T-helper 1 cell treated with Interleukin-12 subunit alpha and Interleukin-12 subunit beta and Interleukin-4 antibody, amounts not matched to agents 30 ng/mL and 1 ng/mL, for 36 hours (primary cell): ENCODE measurements around the gene ATF7IP. TPM values are rescaled to one million over a fixed set of nuclear protein-coding genes. Genes with fewer than 3 reads are reported as not detected.

Experiments
- intact Hi-C: fragments of 100-400 bp; cut with micrococcal nuclease; formaldehyde crosslinking; loops from one replicate; pipeline ENCODE4 v1.15.1; 2024
- total RNA-seq: library from RNA; stranded (reverse); gene quantifications from 2 replicates; pipeline ENCODE4 v1.2.3, GENCODE V29; 2022

ATF7IP gene
- total RNA-seq, 1 donor from 2014 or later: 105 TPM

GRCh38 chr12:14408208-14408607 lies 42.7 kb downstream of the ATF7IP start:
- intact Hi-C loops: loop anchor here (1.0 kb wide), 2 partner anchors 8 kb away; no protein-coding TSS in a partner anchor

- intact Hi-C loops: no loop called here
Measured at GRCh38 chr12:14410177-14410576, 44.7 kb downstream of the ATF7IP start.

GRCh38 chr12:14410841-14411569 lies 45.5 kb downstream of the ATF7IP start:
- intact Hi-C loops: no loop called here

- intact Hi-C loops: loop anchor here (1.0 to 5.0 kb wide), 7 partner anchors 8 to 1416 kb away; partner anchors contain the start of genes ATF7IP and HEBP1
Measured at GRCh38 chr12:14416658-14417057, 51.2 kb downstream of the ATF7IP start.

- intact Hi-C loops: loop anchor here (1.0 to 5.0 kb wide), 7 partner anchors 37 to 1417 kb away; partner anchors contain the start of genes ATF7IP and HEBP1
Measured at GRCh38 chr12:14417715-14418114, 52.2 kb downstream of the ATF7IP start.

GRCh38 chr12:14418451-14418890 lies 53.0 kb downstream of the ATF7IP start:
- intact Hi-C loops: loop anchor here (1.0 to 5.0 kb wide), 4 partner anchors 162 to 299 kb away; no protein-coding TSS in a partner anchor

- intact Hi-C loops: no loop called here
Measured at GRCh38 chr12:14422516-14423230, 57.2 kb downstream of the ATF7IP start.

- intact Hi-C loops: no loop called here
Measured at GRCh38 chr12:14424545-14424944, 59.1 kb downstream of the ATF7IP start.

- intact Hi-C loops: no loop called here
Measured at GRCh38 chr12:14426792-14427191, 61.3 kb downstream of the ATF7IP start.

- intact Hi-C loops: no loop called here
Measured at GRCh38 chr12:14427929-14428328, 62.4 kb downstream of the ATF7IP start.

- intact Hi-C loops: no loop called here
Measured at GRCh38 chr12:14430394-14430986, 65.0 kb downstream of the ATF7IP start.

- intact Hi-C loops: no loop called here
Measured at GRCh38 chr12:14431975-14432374, 66.5 kb downstream of the ATF7IP start.

GRCh38 chr12:14435627-14436026 lies 70.1 kb downstream of the ATF7IP start:
- intact Hi-C loops: no loop called here

GRCh38 chr12:14442221-14442881 lies 76.9 kb downstream of the ATF7IP start:
- intact Hi-C loops: no loop called here

GRCh38 chr12:14443531-14443930 lies 78.0 kb downstream of the ATF7IP start:
- intact Hi-C loops: no loop called here

- intact Hi-C loops: no loop called here
Measured at GRCh38 chr12:14450479-14450878, 85.0 kb downstream of the ATF7IP start.

GRCh38 chr12:14452336-14452735 lies 86.9 kb downstream of the ATF7IP start:
- intact Hi-C loops: loop anchor here (1.0 to 2.0 kb wide), 2 partner anchors 8 to 14 kb away; no protein-coding TSS in a partner anchor

- intact Hi-C loops: loop anchor here (1.0 to 2.0 kb wide), 2 partner anchors 7 to 14 kb away; no protein-coding TSS in a partner anchor
Measured at GRCh38 chr12:14452865-14453264, 87.4 kb downstream of the ATF7IP start.

GRCh38 chr12:14454098-14454907 lies 88.8 kb downstream of the ATF7IP start:
- intact Hi-C loops: loop anchor here (1.0 to 2.0 kb wide), 8 partner anchors 14 to 268 kb away; partner anchors contain the start of gene ATF7IP

- intact Hi-C loops: loop anchor here (1.0 kb wide), 1 partner anchor 8 kb away; no protein-coding TSS in a partner anchor
Measured at GRCh38 chr12:14460212-14460841, 94.8 kb downstream of the ATF7IP start.
